GM10248 (cell line): ENCODE data around the gene NDUFB2.

Experiments used
- CTCF ChIA-PET: fragments of 300-600 bp; sonication (Branson Sonifier 250); formaldehyde crosslinking; extraction: SDS; loops from one replicate; lab custom pipeline; 2021; ENCODE audit warnings: antibody characterized with exemption; lab: Yijun Ruan, JAX
- POLR2A ChIA-PET: fragments of 350-650 bp; sonication (Branson Sonifier 250); formaldehyde crosslinking; extraction: SDS; loops from one replicate; lab custom pipeline; 2020; ENCODE audit warnings: antibody characterized with exemption; lab: Yijun Ruan, JAX
- DNase-seq: peaks from one replicate; pipeline ENCODE4 v3.0.0; 2012; ENCODE audit errors: extremely low spot score
- TF ChIP-seq, protein P1 (sequence below): IDR thresholded peaks from 2 replicates; pipeline ENCODE4 v1.5.1; 2012; ENCODE audit warnings: mild to moderate bottlenecking, low read depth; ENCODE audit errors: extremely low read depth, missing control alignments, control extremely low read depth

Gene NDUFB2

DNA sequence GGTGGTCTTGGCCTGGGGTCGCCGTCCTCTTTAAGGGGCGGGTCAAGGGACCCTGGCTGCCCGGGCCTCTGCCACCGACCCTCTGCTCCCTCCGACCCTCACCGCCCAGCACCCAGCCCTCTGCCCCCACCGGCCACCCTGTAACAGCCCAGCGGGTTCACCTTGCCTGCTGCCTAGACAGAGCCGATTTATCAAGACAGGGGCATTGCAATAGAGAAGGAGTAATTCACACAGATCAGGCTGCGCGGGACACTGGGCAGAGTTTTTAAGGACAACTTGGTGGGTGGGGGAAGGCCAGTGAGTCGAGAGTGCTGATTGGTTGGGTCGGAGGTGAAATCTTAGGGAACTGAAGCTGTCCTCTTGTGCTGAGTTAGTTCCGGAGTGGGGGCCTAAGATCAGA lies 24.5 kb upstream of the NDUFB2 start:
- DNase-seq, result no peak
- TF ChIP-seq, protein P1, sequence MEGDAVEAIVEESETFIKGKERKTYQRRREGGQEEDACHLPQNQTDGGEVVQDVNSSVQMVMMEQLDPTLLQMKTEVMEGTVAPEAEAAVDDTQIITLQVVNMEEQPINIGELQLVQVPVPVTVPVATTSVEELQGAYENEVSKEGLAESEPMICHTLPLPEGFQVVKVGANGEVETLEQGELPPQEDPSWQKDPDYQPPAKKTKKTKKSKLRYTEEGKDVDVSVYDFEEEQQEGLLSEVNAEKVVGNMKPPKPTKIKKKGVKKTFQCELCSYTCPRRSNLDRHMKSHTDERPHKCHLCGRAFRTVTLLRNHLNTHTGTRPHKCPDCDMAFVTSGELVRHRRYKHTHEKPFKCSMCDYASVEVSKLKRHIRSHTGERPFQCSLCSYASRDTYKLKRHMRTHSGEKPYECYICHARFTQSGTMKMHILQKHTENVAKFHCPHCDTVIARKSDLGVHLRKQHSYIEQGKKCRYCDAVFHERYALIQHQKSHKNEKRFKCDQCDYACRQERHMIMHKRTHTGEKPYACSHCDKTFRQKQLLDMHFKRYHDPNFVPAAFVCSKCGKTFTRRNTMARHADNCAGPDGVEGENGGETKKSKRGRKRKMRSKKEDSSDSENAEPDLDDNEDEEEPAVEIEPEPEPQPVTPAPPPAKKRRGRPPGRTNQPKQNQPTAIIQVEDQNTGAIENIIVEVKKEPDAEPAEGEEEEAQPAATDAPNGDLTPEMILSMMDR, result no peak
- CTCF ChIA-PET, result no interaction called here
- POLR2A ChIA-PET, result no interaction called here

DNA sequence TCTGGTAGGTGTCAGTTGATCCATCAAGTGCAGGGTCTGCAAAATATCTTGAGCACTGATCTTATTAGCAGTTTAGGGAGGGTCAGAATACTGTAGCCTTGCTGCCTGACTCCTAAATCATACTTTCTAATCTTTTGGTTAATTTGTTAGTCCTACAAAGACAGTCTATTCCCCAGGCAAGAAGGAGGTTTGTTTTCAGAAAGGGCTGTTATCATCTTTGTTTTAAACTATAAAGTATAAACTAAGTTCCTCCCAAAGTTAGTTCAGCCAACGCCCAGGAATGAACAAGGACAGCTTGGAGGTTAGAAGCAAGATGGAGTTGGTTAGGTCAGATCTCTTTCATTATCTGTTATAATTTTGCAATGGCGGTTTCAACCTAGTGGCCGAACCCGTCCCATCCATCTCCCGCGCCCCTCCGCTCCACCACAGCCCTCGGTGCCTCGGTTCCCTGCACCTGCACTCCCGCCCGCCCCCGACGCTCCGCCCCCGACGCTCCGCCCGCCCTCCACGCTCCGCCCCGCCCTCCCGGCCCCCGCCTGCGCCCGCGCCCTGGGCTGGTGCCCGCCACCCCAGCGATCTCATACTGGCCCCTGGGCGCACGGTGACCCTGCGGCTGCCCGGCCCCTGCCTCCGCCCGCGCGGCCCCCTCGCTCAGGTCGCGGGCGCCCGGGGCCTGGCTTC lies 24.0 kb upstream of the NDUFB2 start, which contains the start of gene ADCK2:
ADCK2 (plus strand) TSS at position 564 of the 681 bp plus-strand sequence. CDS start 386 bp downstream, outside the sequence.
- TF ChIP-seq, protein P1, result no peak
- POLR2A ChIA-PET, result no interaction called here
- peak; percentile 91 for DNase-seq
- CTCF ChIA-PET, result interaction anchor here (2.1 kb wide), 1 partner anchor 342 kb away, joined by 4 read pairs; no protein-coding TSS in a partner anchor

DNA sequence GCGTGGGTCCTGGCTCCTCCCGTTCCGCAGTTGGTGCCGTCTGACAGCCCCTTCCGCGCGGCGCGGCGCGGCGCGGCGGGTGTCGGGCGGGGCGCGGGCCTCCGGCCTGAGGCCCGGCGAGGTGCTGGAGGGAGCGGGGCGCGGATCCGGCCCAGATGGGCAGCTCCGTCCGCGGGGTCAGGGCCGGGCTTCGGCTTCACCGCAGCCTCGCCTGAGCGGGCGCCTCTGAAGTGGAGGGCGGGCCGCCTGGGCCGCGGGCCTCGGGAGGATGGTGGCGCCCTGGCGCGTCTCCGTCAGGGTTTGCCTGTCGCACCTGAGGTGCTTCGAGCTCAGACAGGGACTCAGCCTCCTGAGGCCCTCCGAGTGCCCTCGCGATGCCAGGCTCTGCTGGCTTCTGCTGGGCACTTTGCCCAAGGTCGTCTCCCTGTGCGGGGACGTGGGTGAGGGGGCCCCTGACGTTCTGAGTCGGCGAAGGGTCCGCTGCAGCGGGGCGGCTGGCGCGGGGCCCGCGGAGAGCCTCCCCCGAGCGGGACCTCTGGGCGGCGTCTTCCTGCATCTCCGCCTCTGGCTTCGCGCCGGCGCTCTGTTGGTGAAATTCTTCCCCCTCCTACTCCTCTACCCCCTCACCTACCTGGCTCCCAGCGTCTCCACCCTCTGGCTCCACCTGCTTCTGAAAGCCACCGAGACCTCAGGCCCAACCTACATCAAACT lies 23.3 kb upstream of the NDUFB2 start:
- peak; percentile 66 for DNase-seq
- ChIA-PET CTCF (interaction anchor here (0.7 to 4.2 kb wide), 6 partner anchors 13 to 342 kb away, joined by 3 to 23 read pairs (median 4); partner anchors contain the start of gene MRPS33), POLR2A (no interaction called here)
- TF ChIP-seq, protein P1, result no peak

DNA sequence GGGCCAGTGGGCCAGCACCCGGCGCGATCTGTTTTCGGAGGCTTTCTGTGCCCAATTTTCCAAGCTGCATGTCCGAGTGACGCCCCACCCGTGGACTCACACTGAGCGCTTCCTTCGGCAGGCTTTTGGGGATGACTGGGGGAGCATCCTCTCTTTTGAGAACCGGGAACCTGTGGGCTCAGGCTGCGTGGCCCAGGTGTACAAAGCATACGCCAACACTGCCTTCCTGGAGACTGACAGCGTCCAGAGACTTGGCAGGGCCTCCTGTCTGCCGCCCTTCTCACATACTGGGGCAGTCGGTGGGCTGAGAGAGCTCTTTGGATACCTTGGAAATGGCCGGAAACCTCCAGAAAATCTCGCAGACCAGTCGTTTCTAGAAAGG lies 22.7 kb upstream of the NDUFB2 start:
- TF ChIP-seq, protein P1, result no peak
- CTCF ChIA-PET, result interaction anchor here (0.7 to 4.2 kb wide), 9 partner anchors 13 to 341 kb away, joined by 3 to 23 read pairs (median 4); partner anchors contain the start of gene MRPS33

DNA sequence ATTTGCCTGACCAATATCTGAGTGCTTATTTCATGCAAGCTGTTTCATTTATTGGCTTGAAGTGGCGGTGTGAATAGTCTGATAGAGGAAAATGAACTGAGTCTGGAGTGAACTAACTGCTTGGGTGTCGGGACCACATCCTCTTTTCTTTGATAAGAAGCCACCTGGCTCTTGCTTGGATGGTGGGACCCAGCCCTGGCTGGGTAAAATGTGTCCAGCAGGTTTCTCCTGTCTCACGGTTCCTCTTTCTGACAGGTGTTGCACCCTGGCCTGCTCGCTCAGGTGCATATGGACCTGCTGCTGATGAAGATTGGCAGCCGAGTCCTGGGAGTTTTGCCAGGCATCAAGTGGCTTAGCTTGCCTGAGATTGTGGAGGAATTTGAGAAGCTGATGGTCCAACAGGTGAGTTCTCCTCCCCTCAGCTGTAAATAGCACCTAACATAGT lies 22.1 kb upstream of the NDUFB2 start:
- TF ChIP-seq, protein P1, result no peak
- DNase-seq, result peak; percentile 54
- POLR2A ChIA-PET, result no interaction called here
- CTCF ChIA-PET, result interaction anchor here (0.7 to 4.2 kb wide), 12 partner anchors 12 to 341 kb away, joined by 3 to 23 read pairs (median 4); partner anchors contain the start of gene MRPS33

More for the DNA sequence above, 22.7 kb upstream of the NDUFB2 start:
- POLR2A ChIA-PET, result no interaction called here
- no peak for DNase-seq

DNA sequence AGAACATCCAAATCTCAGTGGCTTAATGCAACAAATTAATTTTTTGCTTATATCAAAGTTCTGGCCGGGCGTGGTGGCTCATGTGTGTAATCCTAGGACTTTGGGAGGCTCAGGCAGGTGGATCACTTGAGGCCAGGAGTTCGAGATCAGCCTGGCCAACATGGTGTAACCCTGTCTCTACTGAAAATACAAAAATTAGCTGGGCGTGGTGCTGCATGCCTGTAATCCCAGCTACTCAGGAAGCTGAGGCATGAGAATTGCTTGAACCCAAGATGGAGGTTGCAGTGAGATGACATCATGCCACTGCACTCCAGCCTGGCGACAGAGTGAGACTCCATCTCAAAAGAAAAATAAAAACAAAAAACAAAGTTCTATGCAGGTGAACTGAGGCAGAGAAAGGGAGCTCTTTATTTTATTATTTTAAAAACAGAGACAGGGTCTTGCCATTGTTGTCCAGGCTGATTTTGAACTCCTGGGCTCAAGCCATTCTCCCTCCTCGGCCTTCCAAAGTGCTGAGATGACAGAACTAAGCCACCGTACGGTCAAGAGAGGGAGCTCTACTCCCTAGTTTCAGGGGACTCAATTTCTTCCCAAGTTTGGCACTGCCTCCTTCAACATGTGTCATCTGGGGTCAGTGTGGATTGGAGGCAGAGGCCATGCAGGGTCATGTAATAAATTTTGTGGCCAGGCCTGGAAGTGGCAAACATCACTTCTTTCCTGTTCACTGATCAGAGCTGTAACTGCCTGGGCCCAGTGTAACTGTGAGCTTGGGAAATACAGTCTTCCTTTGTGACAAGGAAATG lies 21.4 kb upstream of the NDUFB2 start:
- POLR2A ChIA-PET, result no interaction called here
- DNase-seq, result no peak
- TF ChIP-seq, protein P1, result peak; percentile 69
- CTCF ChIA-PET, result interaction anchor here (0.9 to 4.2 kb wide), 11 partner anchors 12 to 199 kb away, joined by 3 to 23 read pairs (median 4); no protein-coding TSS in a partner anchor
